Heart left ventricle (tissue), 13 donors: ENCODE results near the gene GOLGA6L10.
"Not testable (repeated sequence)": the region's sequence is repeated elsewhere in the genome, so short reads cannot be mapped to it uniquely, and the experiment has no call there.

Experiments
- POLR2A ChIP-seq, 2 donors: fragments of 450-650 bp; IDR thresholded peaks; one replicate each; pipeline ENCODE4 v1.6.1; 2017; ENCODE audit warnings: antibody characterized with exemption in 2 of 2, mild to moderate bottlenecking in 2 of 2, moderate library complexity in 2 of 2
- TF ChIP-seq, protein P1 (sequence below), 12 donors: fragments of 200-600 bp; sonication (generic) in 4 of 12; IDR thresholded peaks; one replicate each; pipeline versions ENCODE4 v1.5.0 to v1.8.0; 2018 to 2022; ENCODE audit warnings: antibody characterized with exemption in 12 of 12, mild to moderate bottlenecking in 5 of 12
- donor health status: ischemic (EF 13 %, LVEDD 7.1; RV severe dilation, severe dysfunction).
- donor health status: DM: no; HTN: yes; CAD: no.
- donor health status: DM: no; HTN: no; CAD: no.
- donor health status: ischemic (EF 25% LVEDD 6.9; RV normal size, moderate dysfunction).
- donor health status: ischemic (EF 25% LVEDD 5.7; RV mildly dilated, moderate dysfunction).
- donor health status: ischemic (EF 35%, LVEDD 5.7; RV mildly dilated, moderate dysfunction).
- donor health status: nonischemic (EF 11% LVEDD 7.7; RV severe dilation, severe dysfunction).
- donor health status: DM: yes; HTN: yes; CAD: no.
- donor health status: PGD.
- donor health status: ischemic (EF 29% LVEDD 5.4; RV normal size, mild dysfunction).
- donor health status: nonischemic (EF 23%, LVEDD 6.1; RV moderate dilation, normal function).

DNA sequence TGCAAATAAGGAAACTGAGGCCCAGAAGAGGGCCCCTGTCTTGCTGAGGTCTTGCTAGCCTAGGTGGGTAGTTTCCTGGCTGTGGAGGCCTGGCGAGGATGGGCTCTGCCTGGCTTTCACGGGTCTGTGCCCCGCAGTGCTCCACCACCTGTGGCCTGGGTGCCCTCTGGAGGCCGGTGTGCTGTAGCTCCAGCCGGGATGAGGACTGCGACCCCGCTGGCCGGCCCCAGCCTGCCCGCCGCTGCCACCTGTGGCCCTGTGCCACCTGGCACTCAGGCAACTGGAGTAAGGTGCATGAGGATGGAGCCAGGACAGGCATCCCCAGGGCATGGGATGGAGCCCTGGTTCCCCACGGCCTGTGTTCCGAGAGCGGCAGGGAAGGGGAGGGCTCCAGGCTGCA is 20.2 kb downstream of the GOLGA6L10 start:
- TF ChIP-seq, protein P1, sequence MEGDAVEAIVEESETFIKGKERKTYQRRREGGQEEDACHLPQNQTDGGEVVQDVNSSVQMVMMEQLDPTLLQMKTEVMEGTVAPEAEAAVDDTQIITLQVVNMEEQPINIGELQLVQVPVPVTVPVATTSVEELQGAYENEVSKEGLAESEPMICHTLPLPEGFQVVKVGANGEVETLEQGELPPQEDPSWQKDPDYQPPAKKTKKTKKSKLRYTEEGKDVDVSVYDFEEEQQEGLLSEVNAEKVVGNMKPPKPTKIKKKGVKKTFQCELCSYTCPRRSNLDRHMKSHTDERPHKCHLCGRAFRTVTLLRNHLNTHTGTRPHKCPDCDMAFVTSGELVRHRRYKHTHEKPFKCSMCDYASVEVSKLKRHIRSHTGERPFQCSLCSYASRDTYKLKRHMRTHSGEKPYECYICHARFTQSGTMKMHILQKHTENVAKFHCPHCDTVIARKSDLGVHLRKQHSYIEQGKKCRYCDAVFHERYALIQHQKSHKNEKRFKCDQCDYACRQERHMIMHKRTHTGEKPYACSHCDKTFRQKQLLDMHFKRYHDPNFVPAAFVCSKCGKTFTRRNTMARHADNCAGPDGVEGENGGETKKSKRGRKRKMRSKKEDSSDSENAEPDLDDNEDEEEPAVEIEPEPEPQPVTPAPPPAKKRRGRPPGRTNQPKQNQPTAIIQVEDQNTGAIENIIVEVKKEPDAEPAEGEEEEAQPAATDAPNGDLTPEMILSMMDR (IDR thresholded peaks at IDR 0.05), result not testable (repeated sequence)
- TF ChIP-seq POLR2A (IDR thresholded peaks at IDR 0.05), result not testable (repeated sequence)
